ENCODE data around the gene PHACTR1. TPM values are rescaled to one million over a fixed set of nuclear protein-coding genes. Genes with fewer than 3 reads are reported as not detected.

The PHACTR1 gene
- total RNA-seq, 5 donors from 2014 or later (not counting 1 experiment from before 2014, with no cell fraction given) = 0.63 to 2.6 (median 1.1) TPM

- ATAC-seq (replicated peaks in 1 of 4) (no peak), DNase-seq (no peak)
- Mint-ChIP-seq H3K27me3 (peaks cover 13 to 23% of the 10 kb centered on the region in 2 donors), H3K4me1 (no peaks in the 10 kb centered on the region), H3K36me3 (no peaks in the 10 kb centered on the region), H3K4me3 (no peak overlapping the region), H3K9me3 (no peaks in the 10 kb centered on the region), H3K27ac (no peak overlapping the region)
- ChIA-PET POLR2A (no interaction called here), CTCF (no interaction called here)
- Histone ChIP-seq H3K36me3 (ENCODE audit: control insufficient read depth in 2 of 2, extremely low read depth in 1 of 2, insufficient read depth in 1 of 2, low read length in 1 of 2) (no peaks in the 10 kb centered on the region), H3K4me3 (ENCODE audit: control insufficient read depth in 1 of 2, extremely low read depth in 1 of 2, low read length in 1 of 2) (no peak overlapping the region), H3K27ac (ENCODE audit: low read length) (no peak overlapping the region), H3K27me3 (replicated peaks in 1 of 2; ENCODE audit: control insufficient read depth in 2 of 2, extremely low read depth in 1 of 2, insufficient read depth in 2 of 2, low read length in 1 of 2) (no peaks in the 10 kb centered on the region), H3K9me3 (no peaks in the 10 kb centered on the region), H3K4me1 (ENCODE audit: control insufficient read depth in 1 of 2, extremely low read depth in 1 of 2, insufficient read depth in 2 of 2, low read length in 2 of 2) (peaks cover 0 to 2% of the 10 kb centered on the region in 2 experiments)
- no CpG with 5 or more reads among the region's 3 CpGs for WGBS (ENCODE audit: insufficient coverage)
Observed at GRCh38 chr6:13035606-13036005, 319.0 kb downstream of the PHACTR1 start.

GRCh38 chr6:13038315-13038714, 321.7 kb downstream of the PHACTR1 start:
- ChIA-PET POLR2A (no interaction called here), CTCF (no interaction called here)
- Mint-ChIP-seq H3K27ac (no peak overlapping the region), H3K4me3 (no peak overlapping the region), H3K27me3 (peaks cover 13 to 24% of the 10 kb centered on the region in 2 donors), H3K9me3 (no peaks in the 10 kb centered on the region), H3K4me1 (no peaks in the 10 kb centered on the region), H3K36me3 (no peaks in the 10 kb centered on the region)
- H3K4me1 ChIP-seq (ENCODE audit: control insufficient read depth in 1 of 2, extremely low read depth in 1 of 2, insufficient read depth in 2 of 2, low read length in 2 of 2) = peaks cover 0 to 2% of the 10 kb centered on the region in 2 experiments
- no peak overlapping the region for H3K4me3 ChIP-seq (ENCODE audit: control insufficient read depth in 1 of 2, extremely low read depth in 1 of 2, low read length in 1 of 2)
- no peaks in the 10 kb centered on the region for H3K36me3 ChIP-seq (ENCODE audit: control insufficient read depth in 2 of 2, extremely low read depth in 1 of 2, insufficient read depth in 1 of 2, low read length in 1 of 2)
- DNase-seq (no peak), ATAC-seq (replicated peaks in 1 of 4) (no peak)
- H3K9me3 ChIP-seq = no peaks in the 10 kb centered on the region
- H3K27me3 ChIP-seq (replicated peaks in 1 of 2; ENCODE audit: control insufficient read depth in 2 of 2, extremely low read depth in 1 of 2, insufficient read depth in 2 of 2, low read length in 1 of 2) = no peaks in the 10 kb centered on the region
- H3K27ac ChIP-seq (ENCODE audit: low read length) = no peak overlapping the region

GRCh38 chr6:13038741-13039190, 322.2 kb downstream of the PHACTR1 start:
- H3K27me3 ChIP-seq (replicated peaks in 1 of 2; ENCODE audit: control insufficient read depth in 2 of 2, extremely low read depth in 1 of 2, insufficient read depth in 2 of 2, low read length in 1 of 2) = no peaks in the 10 kb centered on the region
- H3K4me3 ChIP-seq (ENCODE audit: control insufficient read depth in 1 of 2, extremely low read depth in 1 of 2, low read length in 1 of 2) = no peak overlapping the region
- no peak overlapping the region for H3K4me3 Mint-ChIP-seq
- ChIA-PET POLR2A (no interaction called here), CTCF (no interaction called here)
- peaks cover 13 to 24% of the 10 kb centered on the region in 2 donors for H3K27me3 Mint-ChIP-seq
- no peaks in the 10 kb centered on the region for H3K36me3 Mint-ChIP-seq
- DNase-seq = no peak
- H3K36me3 ChIP-seq (ENCODE audit: control insufficient read depth in 2 of 2, extremely low read depth in 1 of 2, insufficient read depth in 1 of 2, low read length in 1 of 2) = no peaks in the 10 kb centered on the region
- no peak overlapping the region for H3K27ac ChIP-seq (ENCODE audit: low read length)
- no peaks in the 10 kb centered on the region for H3K9me3 ChIP-seq
- H3K4me1 ChIP-seq (ENCODE audit: control insufficient read depth in 1 of 2, extremely low read depth in 1 of 2, insufficient read depth in 2 of 2, low read length in 2 of 2) = peaks cover 0 to 2% of the 10 kb centered on the region in 2 experiments
- H3K4me1 Mint-ChIP-seq = no peaks in the 10 kb centered on the region
- H3K27ac Mint-ChIP-seq = no peak overlapping the region
- no CpG with 5 or more reads among the region's 2 CpGs for WGBS (ENCODE audit: insufficient coverage)
- ATAC-seq (replicated peaks in 1 of 4) = no peak
- H3K9me3 Mint-ChIP-seq = no peaks in the 10 kb centered on the region

- Mint-ChIP-seq H3K4me3 (no peak overlapping the region), H3K4me1 (no peaks in the 10 kb centered on the region), H3K27ac (no peak overlapping the region), H3K27me3 (peaks cover 5 to 10% of the 10 kb centered on the region in 2 donors), H3K36me3 (no peaks in the 10 kb centered on the region), H3K9me3 (no peaks in the 10 kb centered on the region)
- Histone ChIP-seq H3K4me3 (ENCODE audit: control insufficient read depth in 1 of 2, extremely low read depth in 1 of 2, low read length in 1 of 2) (no peak overlapping the region), H3K27me3 (replicated peaks in 1 of 2; ENCODE audit: control insufficient read depth in 2 of 2, extremely low read depth in 1 of 2, insufficient read depth in 2 of 2, low read length in 1 of 2) (peaks cover 0 to 11% of the 10 kb centered on the region in 2 experiments), H3K4me1 (ENCODE audit: control insufficient read depth in 1 of 2, extremely low read depth in 1 of 2, insufficient read depth in 2 of 2, low read length in 2 of 2) (no peaks in the 10 kb centered on the region), H3K27ac (ENCODE audit: low read length) (no peak overlapping the region), H3K9me3 (no peaks in the 10 kb centered on the region), H3K36me3 (ENCODE audit: control insufficient read depth in 2 of 2, extremely low read depth in 1 of 2, insufficient read depth in 1 of 2, low read length in 1 of 2) (no peaks in the 10 kb centered on the region)
- POLR2A ChIA-PET = no interaction called here
- CTCF ChIA-PET = no interaction called here
- 78% methylated on average over 2 of the region's 6 CpGs for WGBS (ENCODE audit: insufficient coverage)
- DNase-seq (no peak), ATAC-seq (replicated peaks in 1 of 4) (no peak)
Observed at GRCh38 chr6:13044390-13044789, 327.8 kb downstream of the PHACTR1 start.

- Histone ChIP-seq H3K27ac (ENCODE audit: low read length) (no peak overlapping the region), H3K4me1 (ENCODE audit: control insufficient read depth in 1 of 2, extremely low read depth in 1 of 2, insufficient read depth in 2 of 2, low read length in 2 of 2) (no peaks in the 10 kb centered on the region), H3K4me3 (ENCODE audit: control insufficient read depth in 1 of 2, extremely low read depth in 1 of 2, low read length in 1 of 2) (no peak overlapping the region), H3K36me3 (ENCODE audit: control insufficient read depth in 2 of 2, extremely low read depth in 1 of 2, insufficient read depth in 1 of 2, low read length in 1 of 2) (no peaks in the 10 kb centered on the region), H3K27me3 (replicated peaks in 1 of 2; ENCODE audit: control insufficient read depth in 2 of 2, extremely low read depth in 1 of 2, insufficient read depth in 2 of 2, low read length in 1 of 2) (peaks cover 0 to 11% of the 10 kb centered on the region in 2 experiments), H3K9me3 (no peaks in the 10 kb centered on the region)
- CTCF ChIA-PET = no interaction called here
- Mint-ChIP-seq H3K9me3 (no peaks in the 10 kb centered on the region), H3K27me3 (peaks cover 5 to 7% of the 10 kb centered on the region in 2 donors), H3K36me3 (no peaks in the 10 kb centered on the region), H3K27ac (no peak overlapping the region), H3K4me1 (no peaks in the 10 kb centered on the region), H3K4me3 (no peak overlapping the region)
- DNase-seq (no peak), ATAC-seq (replicated peaks in 1 of 4) (no peak)
- POLR2A ChIA-PET = no interaction called here
- no CpG with 5 or more reads among the region's 4 CpGs for WGBS (ENCODE audit: insufficient coverage)
Observed at GRCh38 chr6:13044896-13045295, 328.3 kb downstream of the PHACTR1 start.

- Mint-ChIP-seq H3K4me3 (no peak overlapping the region), H3K36me3 (no peaks in the 10 kb centered on the region), H3K27me3 (peaks cover under 1 to 7% of the 10 kb centered on the region in 2 donors), H3K4me1 (no peaks in the 10 kb centered on the region), H3K27ac (no peak overlapping the region), H3K9me3 (no peaks in the 10 kb centered on the region)
- ATAC-seq (replicated peaks in 1 of 4) (no peak), DNase-seq (no peak)
- Histone ChIP-seq H3K9me3 (no peaks in the 10 kb centered on the region), H3K4me3 (ENCODE audit: control insufficient read depth in 1 of 2, extremely low read depth in 1 of 2, low read length in 1 of 2) (no peak overlapping the region), H3K36me3 (ENCODE audit: control insufficient read depth in 2 of 2, extremely low read depth in 1 of 2, insufficient read depth in 1 of 2, low read length in 1 of 2) (no peaks in the 10 kb centered on the region), H3K27me3 (replicated peaks in 1 of 2; ENCODE audit: control insufficient read depth in 2 of 2, extremely low read depth in 1 of 2, insufficient read depth in 2 of 2, low read length in 1 of 2) (peaks cover 0 to 11% of the 10 kb centered on the region in 2 experiments), H3K4me1 (ENCODE audit: control insufficient read depth in 1 of 2, extremely low read depth in 1 of 2, insufficient read depth in 2 of 2, low read length in 2 of 2) (no peaks in the 10 kb centered on the region), H3K27ac (ENCODE audit: low read length) (no peak overlapping the region)
- 82% methylated on average over 1 of the region's 2 CpGs for WGBS (ENCODE audit: insufficient coverage)
- POLR2A ChIA-PET = no interaction called here
- CTCF ChIA-PET = no interaction called here
Observed at GRCh38 chr6:13045676-13046075, 329.1 kb downstream of the PHACTR1 start.

- ChIA-PET CTCF (no interaction called here), POLR2A (no interaction called here)
- Mint-ChIP-seq H3K4me1 (no peaks in the 10 kb centered on the region), H3K27me3 (peaks cover 0 to 7% of the 10 kb centered on the region in 2 donors), H3K36me3 (no peaks in the 10 kb centered on the region), H3K27ac (no peak overlapping the region), H3K4me3 (no peak overlapping the region), H3K9me3 (no peaks in the 10 kb centered on the region)
- Histone ChIP-seq H3K27me3 (replicated peaks in 1 of 2; ENCODE audit: control insufficient read depth in 2 of 2, extremely low read depth in 1 of 2, insufficient read depth in 2 of 2, low read length in 1 of 2) (peaks cover 0 to 11% of the 10 kb centered on the region in 2 experiments), H3K9me3 (no peaks in the 10 kb centered on the region), H3K4me3 (ENCODE audit: control insufficient read depth in 1 of 2, extremely low read depth in 1 of 2, low read length in 1 of 2) (no peak overlapping the region), H3K36me3 (ENCODE audit: control insufficient read depth in 2 of 2, extremely low read depth in 1 of 2, insufficient read depth in 1 of 2, low read length in 1 of 2) (no peaks in the 10 kb centered on the region), H3K27ac (ENCODE audit: low read length) (no peak overlapping the region), H3K4me1 (ENCODE audit: control insufficient read depth in 1 of 2, extremely low read depth in 1 of 2, insufficient read depth in 2 of 2, low read length in 2 of 2) (no peaks in the 10 kb centered on the region)
- ATAC-seq (replicated peaks in 1 of 4) (no peak), DNase-seq (no peak)
- no CpG with 5 or more reads among the region's 4 CpGs for WGBS (ENCODE audit: insufficient coverage)
Observed at GRCh38 chr6:13046084-13046483, 329.5 kb downstream of the PHACTR1 start.
